ENCODE measurements around the gene ABCD4.
"Not testable (repeated sequence)": the region's sequence is repeated elsewhere in the genome, so short reads cannot be mapped to it uniquely, and the experiment has no call there.

The ABCD4 gene

GRCh38 chr14:74301594-74302151, 1.1 kb downstream of the ABCD4 start:
- DNase-seq: no peak

- no peak for DNase-seq
Measured at GRCh38 chr14:74299061-74299545, 3.6 kb downstream of the ABCD4 start.

DNA sequence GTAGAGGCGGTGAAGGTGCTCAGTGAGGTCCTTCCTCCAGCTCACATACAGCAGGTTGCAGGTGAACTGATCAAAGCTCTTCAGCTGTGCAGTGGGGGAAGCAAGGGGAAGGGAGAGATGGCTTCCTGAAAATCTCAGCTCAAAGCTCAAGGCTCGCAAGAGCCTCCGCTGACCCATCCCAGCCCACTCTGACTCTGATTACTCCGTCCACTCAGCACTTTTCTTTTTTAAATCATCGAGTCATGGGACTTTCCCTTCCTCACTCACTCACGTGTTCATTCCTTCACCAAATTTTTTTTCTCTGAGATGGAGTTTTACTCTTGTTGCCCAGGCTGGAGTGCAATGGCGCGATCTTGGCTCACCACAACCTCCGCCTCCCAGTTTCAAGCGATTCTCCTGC, 4.7 kb downstream of the ABCD4 start:
- no peak for DNase-seq

DNA sequence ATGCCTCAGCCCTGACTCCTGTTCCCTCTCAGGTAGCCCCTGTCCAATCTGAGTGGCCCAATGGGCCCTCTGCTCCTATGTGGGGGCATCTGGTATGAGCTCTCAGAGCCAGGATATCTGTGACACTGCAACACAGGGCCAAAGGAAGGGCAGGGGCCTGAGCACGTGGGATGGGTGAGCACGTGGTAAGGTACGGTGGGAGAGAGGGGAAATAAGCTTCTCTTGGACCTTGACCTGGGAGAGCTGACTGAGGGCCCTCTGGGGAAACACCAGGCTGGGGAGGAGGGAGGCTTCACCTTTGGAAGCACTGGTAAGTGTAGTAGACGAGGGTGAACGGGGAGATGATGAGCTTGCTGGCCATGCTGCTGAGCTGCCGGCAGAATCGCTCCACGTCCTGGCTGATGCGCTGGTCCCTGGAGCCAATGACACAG, 6.7 kb downstream of the ABCD4 start:
- DNase-seq: no peak

DNA sequence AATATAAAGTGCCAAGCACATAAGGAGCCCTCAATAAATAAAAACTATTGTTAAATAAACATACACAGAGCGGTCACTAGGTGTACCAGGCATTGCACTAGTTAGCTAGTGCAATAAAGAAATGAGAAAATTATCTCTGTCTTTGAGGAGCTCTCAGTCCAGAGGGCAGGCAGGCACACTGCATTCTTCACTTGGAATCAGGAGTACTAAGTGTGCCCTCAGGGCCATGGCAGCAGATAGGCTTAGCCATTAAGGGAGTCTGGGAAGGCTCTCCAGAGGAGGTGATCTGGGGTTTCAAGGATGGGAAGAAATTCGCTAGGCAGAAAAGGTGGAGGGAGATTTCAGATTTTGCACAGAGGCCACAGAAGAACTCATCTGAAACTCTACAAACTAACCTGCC, 9.1 kb downstream of the ABCD4 start:
- no peak for DNase-seq

DNA sequence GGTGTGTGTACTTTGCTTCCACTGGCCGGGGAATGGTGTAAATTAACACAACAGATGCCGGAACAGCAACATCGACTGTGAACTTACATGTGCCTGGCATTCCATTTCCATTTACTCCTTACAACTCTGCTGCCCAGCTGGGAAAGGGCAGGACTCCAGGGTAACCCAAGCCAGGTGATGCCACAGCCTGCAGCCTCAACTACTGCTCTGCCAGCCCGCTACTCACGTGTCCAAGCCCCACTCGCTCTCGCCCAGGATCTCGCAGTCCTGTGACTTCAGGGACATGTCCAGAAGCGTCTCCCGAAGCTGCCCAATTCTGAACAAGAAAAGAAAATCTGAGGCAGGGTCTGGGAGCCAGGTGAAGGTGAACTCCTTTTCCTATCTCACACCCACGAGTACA, 10.7 kb downstream of the ABCD4 start:
- no peak for DNase-seq

- DNase-seq: no peak
Measured at GRCh38 chr14:74290415-74290814, 12.3 kb downstream of the ABCD4 start.

DNA sequence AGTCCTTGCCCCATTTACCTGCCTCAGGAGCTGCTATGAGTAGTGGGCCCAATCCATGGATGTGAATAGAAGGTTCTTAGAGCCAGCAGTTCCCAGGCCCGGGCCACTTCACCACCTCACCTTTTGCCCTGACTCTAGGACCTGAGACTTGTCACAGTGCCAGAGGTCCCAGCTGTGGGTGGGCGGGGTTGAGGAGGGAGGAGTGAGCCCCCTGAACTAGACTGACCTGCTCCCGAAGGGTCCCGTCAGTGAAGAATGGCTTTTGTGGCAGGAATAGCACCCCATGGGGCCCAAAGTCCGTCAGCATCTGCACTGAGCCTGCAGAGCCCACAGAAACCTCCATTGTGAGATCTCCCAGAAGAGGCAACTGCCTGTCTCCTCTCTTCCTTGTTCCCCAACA, 12.9 kb downstream of the ABCD4 start:
- DNase-seq: no peak

GRCh38 chr14:74286736-74287135, 16.0 kb downstream of the ABCD4 start:
- DNase-seq: no peak

GRCh38 chr14:74281069-74281468, 21.7 kb downstream of the ABCD4 start:
- DNase-seq: no peak

DNA sequence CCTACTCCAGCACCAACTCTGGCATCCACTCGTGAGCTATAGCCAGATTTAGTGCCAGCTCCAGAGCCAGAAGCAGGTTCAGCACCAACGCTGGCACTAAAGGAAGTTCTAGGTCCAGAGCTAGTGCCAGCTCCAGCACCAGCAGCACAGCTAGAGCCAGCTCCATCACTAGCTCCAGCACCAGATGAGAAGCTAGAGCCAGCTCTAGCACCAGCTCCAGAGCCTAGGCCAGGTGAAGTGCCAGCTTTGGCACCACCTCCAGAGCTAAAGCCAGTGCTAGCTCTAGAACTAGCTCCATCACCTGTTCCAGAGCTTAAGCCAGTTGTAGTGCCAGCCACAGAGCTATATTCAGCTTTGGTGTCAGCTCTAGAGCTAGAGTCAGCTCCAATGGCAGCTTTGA, 24.7 kb downstream of the ABCD4 start:
- no peak for DNase-seq

GRCh38 chr14:74275241-74275841, 27.4 kb downstream of the ABCD4 start:
- no peak for DNase-seq

- no peak for DNase-seq
Measured at GRCh38 chr14:74271365-74271764, 31.4 kb downstream of the ABCD4 start.

DNA sequence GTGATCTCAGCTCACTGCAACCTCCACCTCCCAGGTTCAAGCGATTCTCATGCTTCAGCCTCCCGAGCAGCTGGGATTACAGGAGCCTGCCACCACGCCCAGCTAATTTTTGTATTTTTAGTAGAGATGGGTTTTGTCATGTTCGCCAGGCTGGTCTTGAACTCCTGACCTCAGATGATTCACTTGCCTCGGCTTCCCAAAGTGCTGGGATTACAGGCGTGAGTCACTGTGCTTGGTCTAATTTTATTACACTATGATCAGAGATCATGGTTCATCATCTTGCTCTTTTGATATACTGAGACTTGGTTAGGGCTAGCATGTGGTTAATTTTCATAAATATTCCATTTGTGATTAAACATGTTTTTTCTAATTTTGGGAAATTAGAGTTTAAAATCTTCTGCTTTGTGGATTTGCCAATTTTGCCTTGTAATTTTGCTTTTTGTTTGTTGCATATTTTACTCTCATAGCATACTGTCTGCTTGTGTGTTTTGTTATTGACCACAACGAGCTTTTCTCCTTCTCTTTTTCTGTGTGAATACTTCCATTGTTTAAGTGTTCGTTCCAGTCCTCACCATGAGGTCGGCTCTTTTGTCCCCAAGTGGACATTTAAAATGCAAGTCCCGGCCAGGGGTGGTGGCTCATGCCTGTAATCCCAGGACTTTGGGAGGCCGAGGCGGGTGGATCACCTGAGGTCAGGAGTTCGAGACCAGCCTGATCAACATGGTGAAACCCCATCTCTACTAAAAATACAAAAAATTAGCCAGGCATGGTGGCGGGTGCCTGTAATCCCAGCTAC, 32.2 kb downstream of the ABCD4 start:
- DNase-seq: not testable (repeated sequence)

DNA sequence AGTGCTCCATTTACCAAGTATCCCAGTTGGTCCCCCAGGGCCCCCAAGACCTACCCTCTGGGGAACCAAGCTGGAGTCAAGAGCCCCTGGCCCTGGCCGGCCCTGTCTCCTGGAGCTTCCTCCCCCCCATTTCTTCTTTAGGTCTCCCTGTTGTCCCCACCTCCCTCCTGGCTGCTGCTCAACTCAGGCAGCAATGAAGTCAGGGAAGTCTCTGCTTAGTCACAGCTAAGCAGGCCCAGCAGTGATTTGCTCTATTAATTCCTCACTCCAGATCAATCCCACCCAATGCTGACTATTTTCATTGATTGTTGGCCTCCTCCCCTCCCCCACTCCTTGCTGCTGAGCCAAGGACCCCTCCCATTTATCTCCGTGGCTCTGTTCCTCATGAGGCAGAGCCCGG, 35.1 kb downstream of the ABCD4 start:
- DNase-seq: no peak

- DNase-seq: no peak
Measured at GRCh38 chr14:74265301-74265965, 37.3 kb downstream of the ABCD4 start.

GRCh38 chr14:74263921-74264320, 38.8 kb downstream of the ABCD4 start:
- DNase-seq: no peak

DNA sequence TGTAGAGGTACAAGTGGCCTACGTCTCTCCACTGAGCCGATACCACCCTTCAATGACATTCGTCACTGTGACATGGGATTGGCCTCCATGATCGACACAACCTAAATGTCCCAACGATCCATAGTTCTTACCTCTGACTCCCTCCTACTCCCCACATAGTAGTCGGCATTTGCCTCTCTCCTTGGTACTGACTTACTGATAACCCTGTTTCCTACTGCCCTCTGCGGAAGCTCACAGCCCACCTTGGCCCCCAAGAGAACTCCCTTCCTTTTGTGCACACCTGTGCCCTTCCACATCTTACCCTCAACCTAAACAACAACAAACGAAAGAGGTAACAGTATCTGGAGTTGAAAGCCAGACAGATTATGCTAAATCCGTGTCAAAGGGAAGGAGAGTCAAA, 39.6 kb downstream of the ABCD4 start:
- no peak for DNase-seq

GRCh38 chr14:74262076-74262475, 40.7 kb downstream of the ABCD4 start:
- no peak for DNase-seq

DNA sequence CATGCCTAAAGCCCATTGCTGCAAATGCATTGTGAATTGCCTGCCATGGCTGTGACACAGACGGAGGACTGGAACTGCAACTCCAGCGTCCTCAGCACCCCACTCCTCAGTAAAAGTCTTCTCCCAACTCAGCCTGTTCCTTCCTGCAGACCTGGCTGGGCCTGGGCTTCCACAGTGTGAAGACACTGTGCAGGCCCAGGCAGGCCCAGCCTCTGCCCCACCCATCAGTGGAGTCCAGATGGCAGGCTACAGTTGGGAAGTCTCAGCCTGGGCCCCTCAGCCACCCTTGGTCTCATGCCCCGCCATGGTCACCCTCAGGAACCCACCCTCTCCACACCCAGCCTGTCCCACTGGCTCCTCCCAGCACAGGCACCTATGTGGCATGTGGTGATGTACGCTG, 41.4 kb downstream of the ABCD4 start:
- no peak for DNase-seq

- DNase-seq: no peak
Measured at GRCh38 chr14:74260525-74261233, 42.1 kb downstream of the ABCD4 start.

- DNase-seq: no peak
Measured at GRCh38 chr14:74259513-74259912, 43.2 kb downstream of the ABCD4 start.

DNA sequence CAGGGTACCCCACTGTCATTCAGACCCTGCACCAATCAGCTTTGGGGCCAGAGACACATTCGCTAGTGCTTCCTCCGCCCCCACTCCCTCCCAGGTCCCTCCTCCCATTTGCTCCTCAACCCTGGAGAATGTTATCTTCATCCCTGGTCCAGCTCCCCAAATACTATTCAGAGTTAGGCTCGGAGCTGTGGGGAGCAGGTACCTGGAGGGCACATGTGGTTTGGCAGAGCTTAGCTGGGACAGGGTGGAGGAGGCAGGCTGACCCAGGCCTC, 44.0 kb downstream of the ABCD4 start:
- no peak for DNase-seq
